ENCODE measurements around the gene CNKSR3. TPM values are rescaled to one million over a fixed set of nuclear protein-coding genes. Genes with fewer than 3 reads are reported as not detected.

The CNKSR3 gene
- total RNA-seq, 2 donors from 2014 or later = 16.6 to 18.8 TPM

- DNase-seq (no peak), ATAC-seq (no peak)
- intact Hi-C loops (cut with DNase I) = no loop called here
These were observed 21.6 kb downstream of the CNKSR3 start for GRCh38 chr6:154488802-154489437.

GRCh38 chr6:154488248-154488593 lies 22.3 kb downstream of the CNKSR3 start:
- intact Hi-C loops (cut with DNase I) = no loop called here
- DNase-seq (no peak), ATAC-seq (no peak)

- no peak for DNase-seq
- intact Hi-C loops (cut with DNase I) = no loop called here
- no peak for ATAC-seq
These were observed 22.9 kb downstream of the CNKSR3 start for GRCh38 chr6:154487367-154488247.

GRCh38 chr6:154485815-154486214 lies 24.7 kb downstream of the CNKSR3 start:
- intact Hi-C loops (cut with DNase I) = no loop called here
- ATAC-seq = peak in 1 of 2 donors; percentile 27
- no peak for DNase-seq

GRCh38 chr6:154484942-154485341 lies 25.5 kb downstream of the CNKSR3 start:
- DNase-seq (no peak), ATAC-seq (no peak)
- intact Hi-C loops (cut with DNase I) = no loop called here

GRCh38 chr6:154482858-154483257 lies 27.6 kb downstream of the CNKSR3 start:
- ATAC-seq (no peak), DNase-seq (no peak)
- intact Hi-C loops (cut with DNase I) = no loop called here

GRCh38 chr6:154481521-154482013 lies 28.9 kb downstream of the CNKSR3 start:
- no peak for DNase-seq
- intact Hi-C loops (cut with DNase I) = no loop called here
- ATAC-seq = no peak

GRCh38 chr6:154479771-154480639 lies 30.5 kb downstream of the CNKSR3 start:
- intact Hi-C loops (cut with DNase I) = no loop called here
- no peak for DNase-seq
- ATAC-seq = peak in 1 of 2 donors; percentile 10

- intact Hi-C loops (cut with DNase I) = no loop called here
- no peak for ATAC-seq
- DNase-seq = no peak
These were observed 31.1 kb downstream of the CNKSR3 start for GRCh38 chr6:154479351-154479769.

- intact Hi-C loops (cut with DNase I) = no loop called here
- ATAC-seq (no peak), DNase-seq (no peak)
These were observed 31.8 kb downstream of the CNKSR3 start for GRCh38 chr6:154478701-154479060.

- peak in 1 of 2 donors; percentile 34 for ATAC-seq
- no peak for DNase-seq
- intact Hi-C loops (cut with DNase I) = no loop called here
These were observed 32.3 kb downstream of the CNKSR3 start for GRCh38 chr6:154478021-154478700.

GRCh38 chr6:154476494-154476893 lies 34.0 kb downstream of the CNKSR3 start:
- DNase-seq (no peak), ATAC-seq (no peak)
- intact Hi-C loops (cut with DNase I) = no loop called here

- DNase-seq = no peak
- intact Hi-C loops (cut with DNase I) = no loop called here
- ATAC-seq = peak in 1 of 2 donors; percentile 80
These were observed 35.6 kb downstream of the CNKSR3 start for GRCh38 chr6:154474648-154475428.

- DNase-seq (no peak), ATAC-seq (no peak)
- intact Hi-C loops (cut with DNase I) = no loop called here
These were observed 37.2 kb downstream of the CNKSR3 start for GRCh38 chr6:154473324-154473723.

- intact Hi-C loops (cut with DNase I) = no loop called here
- DNase-seq (no peak), ATAC-seq (peak; percentile 47 to 58)
These were observed 38.7 kb downstream of the CNKSR3 start for GRCh38 chr6:154471609-154472362.

- no peak for ATAC-seq
- intact Hi-C loops (cut with DNase I) = no loop called here
- DNase-seq = no peak
These were observed 41.1 kb downstream of the CNKSR3 start for GRCh38 chr6:154469306-154469935.

GRCh38 chr6:154468760-154469159 lies 41.7 kb downstream of the CNKSR3 start:
- ATAC-seq (no peak), DNase-seq (no peak)
- intact Hi-C loops (cut with DNase I) = no loop called here

All from left cardiac atrium (tissue), 4 donors.